IgD-negative memory B cell (primary cell): ENCODE measurements around the gene ELP4. TPM values are rescaled to one million over a fixed set of nuclear protein-coding genes. Genes with fewer than 3 reads are reported as not detected.
"Not testable (repeated sequence)": the region's sequence is repeated elsewhere in the genome, so short reads cannot be mapped to it uniquely, and the experiment has no call there.

Source experiments
- H3K27ac Mint-ChIP-seq, 3 donors: one replicate each; pipeline ENCODE4 v1.8.0; 2020 to 2022; ENCODE audit warnings: mild to moderate bottlenecking in 3 of 3, mixed read lengths in 3 of 3, moderate library complexity in 1 of 3
- H3K27me3 Mint-ChIP-seq: one replicate; pipeline ENCODE4 v1.8.0; 2021; ENCODE audit warnings: mixed read lengths
- H3K36me3 Mint-ChIP-seq: one replicate; pipeline ENCODE4 v1.8.0; 2020; ENCODE audit warnings: mild to moderate bottlenecking, mixed read lengths
- H3K4me1 Mint-ChIP-seq, 3 donors: one replicate each; pipeline ENCODE4 v1.8.0; 2020 to 2022; ENCODE audit warnings: mixed read lengths in 3 of 3, mild to moderate bottlenecking in 1 of 3
- H3K4me3 Mint-ChIP-seq, 4 donors: one replicate each; pipeline ENCODE4 v1.8.0; 2020 to 2022; ENCODE audit warnings: mild to moderate bottlenecking in 4 of 4, mixed read lengths in 4 of 4, moderate library complexity in 3 of 4
- H3K9me3 Mint-ChIP-seq, 3 donors: one replicate each; pipeline ENCODE4 v1.8.0; 2020 to 2021; ENCODE audit warnings: mixed read lengths in 3 of 3, mild to moderate bottlenecking in 1 of 3
- polyA plus RNA-seq: library from polyadenylated mRNA; unstranded; fragments of 300-500 nt; fragmentation: Illumina TruSeq; gene quantifications from one replicate; pipeline ENCODE4 v1.2.3, GENCODE V29; 2021

The ELP4 gene
- polyA plus RNA-seq, 1 donor from 2014 or later, result 15.3 TPM

DNA sequence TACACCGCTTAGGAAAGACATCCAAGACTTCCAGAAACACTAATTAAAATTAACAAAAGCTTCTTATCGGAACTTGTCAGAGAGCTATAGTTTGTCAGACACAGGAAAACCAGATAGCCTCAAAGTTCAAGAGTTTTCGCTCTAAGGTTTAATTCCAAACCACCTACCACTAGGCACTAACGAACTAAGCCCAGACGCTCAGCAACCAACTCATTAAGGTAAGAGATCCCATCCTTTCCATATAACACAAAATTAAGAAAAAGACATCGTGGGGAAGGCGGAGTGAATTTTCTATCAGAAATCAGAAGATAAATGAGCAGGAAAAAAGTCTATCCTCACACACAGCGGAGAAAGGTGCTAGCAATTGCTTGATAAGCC, 527 bp upstream of the ELP4 start:
- H3K27ac Mint-ChIP-seq, result peak overlapping the region; percentile 78 to 99 (median 98)
- no peaks in the 10 kb centered on the region for H3K27me3 Mint-ChIP-seq
- peak overlapping the region; percentile 94 to 100 (median 98) for H3K4me3 Mint-ChIP-seq
- H3K9me3 Mint-ChIP-seq, result no peaks in the 10 kb centered on the region
- H3K36me3 Mint-ChIP-seq, result peaks cover 2% of the 10 kb centered on the region
- peaks cover 19 to 37% (median 34%) of the 10 kb centered on the region in 3 donors for H3K4me1 Mint-ChIP-seq

DNA sequence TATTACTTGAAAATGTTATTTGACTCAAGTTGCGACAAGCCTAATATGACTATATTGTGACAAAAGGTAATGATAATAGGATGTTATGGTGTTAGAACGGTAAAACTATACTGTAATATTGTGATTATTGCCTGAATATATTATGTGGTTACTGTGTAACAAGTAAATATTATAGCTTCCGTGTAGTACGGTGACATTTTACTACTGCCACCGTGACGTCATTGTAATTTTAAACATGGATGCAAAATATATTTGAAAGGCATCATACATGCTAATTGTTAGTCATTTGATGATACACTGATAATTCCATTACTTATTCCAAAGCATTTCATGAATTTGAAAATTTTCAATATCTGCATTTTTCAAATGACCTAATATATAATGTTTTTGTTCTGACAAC, 2.5 kb downstream of the ELP4 start:
- Mint-ChIP-seq H3K9me3 (no peaks in the 10 kb centered on the region), H3K4me3 (no peak overlapping the region), H3K27ac (no peak overlapping the region)

DNA sequence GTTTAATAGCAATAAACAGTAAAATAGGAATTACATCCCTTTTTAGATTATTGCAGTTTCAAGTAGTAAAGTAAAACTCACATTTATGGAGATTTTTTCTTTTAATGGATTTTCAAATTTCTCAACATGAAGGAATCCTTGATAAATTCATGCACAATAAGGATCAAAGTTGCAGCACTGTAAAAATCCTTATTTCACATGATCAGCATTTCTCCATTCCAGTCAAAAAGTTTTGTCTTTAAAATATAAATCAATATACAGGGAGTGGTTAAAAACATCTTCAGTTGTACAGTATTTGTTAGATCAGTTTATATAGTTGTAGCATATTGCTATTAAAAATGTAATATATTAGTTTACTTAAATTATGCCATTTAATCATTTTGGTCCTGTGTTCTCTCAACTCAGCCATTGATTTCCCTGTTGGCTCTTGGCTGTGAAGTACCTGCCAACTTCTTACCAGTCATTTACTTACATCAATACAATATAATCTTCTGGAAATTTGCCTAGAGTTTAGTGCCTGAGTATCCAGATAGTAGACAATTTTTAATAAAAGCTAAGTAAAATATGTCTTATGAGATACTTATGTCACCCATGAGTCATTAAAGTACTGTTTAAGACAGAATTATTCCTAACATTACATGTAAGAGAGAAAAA, 12.1 kb downstream of the ELP4 start:
- no peak overlapping the region for H3K4me3 Mint-ChIP-seq
- H3K9me3 Mint-ChIP-seq, result no peaks in the 10 kb centered on the region
- H3K36me3 Mint-ChIP-seq, result peaks cover 8% of the 10 kb centered on the region
- H3K27me3 Mint-ChIP-seq, result no peaks in the 10 kb centered on the region
- H3K27ac Mint-ChIP-seq, result no peak overlapping the region
- H3K4me1 Mint-ChIP-seq, result peaks cover 0 to under 1% (median 0%) of the 10 kb centered on the region in 3 donors

More for the DNA sequence above, 2.5 kb downstream of the ELP4 start:
- H3K36me3 Mint-ChIP-seq, result peaks cover 2% of the 10 kb centered on the region
- H3K4me1 Mint-ChIP-seq, result peaks cover 14 to 28% (median 27%) of the 10 kb centered on the region in 3 donors
- H3K27me3 Mint-ChIP-seq, result no peaks in the 10 kb centered on the region

DNA sequence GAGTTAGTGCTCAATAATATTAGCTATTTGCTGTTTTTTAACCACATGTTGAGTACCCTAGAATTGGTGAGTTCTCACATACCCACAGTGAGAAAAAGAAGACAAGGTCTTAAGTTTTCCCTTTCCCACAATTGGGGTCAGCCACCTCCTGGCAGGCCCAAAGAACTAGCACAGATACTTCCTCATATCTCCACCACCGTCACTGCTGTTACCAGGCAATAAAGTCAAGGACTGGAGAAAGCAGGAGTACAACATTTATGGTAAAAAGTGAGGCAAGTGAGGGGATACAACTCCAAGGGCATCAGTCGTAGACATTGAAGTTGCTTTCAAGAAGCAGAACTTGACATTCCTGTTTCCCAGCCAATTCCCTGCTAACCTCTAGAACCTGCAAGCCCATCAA, 19.6 kb downstream of the ELP4 start:
- Mint-ChIP-seq H3K36me3 (peaks cover 15% of the 10 kb centered on the region), H3K27me3 (no peaks in the 10 kb centered on the region), H3K4me3 (no peak overlapping the region), H3K9me3 (no peaks in the 10 kb centered on the region), H3K27ac (no peak overlapping the region), H3K4me1 (peaks cover 0 to 17% (median 1%) of the 10 kb centered on the region in 3 donors)

DNA sequence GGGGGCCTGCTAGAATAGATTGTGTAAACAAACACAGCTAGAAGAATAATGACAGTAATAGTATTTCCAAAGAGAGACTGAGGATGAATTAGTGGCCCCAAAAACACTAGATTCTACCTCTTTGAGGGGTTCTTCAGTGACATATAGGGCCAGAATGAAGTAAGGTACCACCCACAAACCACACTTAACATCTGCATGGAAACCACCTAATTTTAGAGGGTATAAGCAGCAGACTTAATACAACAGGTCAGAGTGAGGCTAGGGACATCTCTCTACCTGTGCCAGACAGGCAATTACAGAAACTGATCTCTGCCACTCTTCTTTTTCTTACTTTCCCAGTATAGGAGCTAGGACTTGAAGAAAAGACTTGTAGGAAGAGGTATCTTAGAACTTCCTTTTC, 20.1 kb downstream of the ELP4 start:
- Mint-ChIP-seq H3K4me3 (no peak overlapping the region), H3K27me3 (no peaks in the 10 kb centered on the region), H3K27ac (no peak overlapping the region), H3K36me3 (peaks cover 16% of the 10 kb centered on the region), H3K4me1 (peaks cover 0 to 17% (median 1%) of the 10 kb centered on the region in 3 donors), H3K9me3 (no peaks in the 10 kb centered on the region)

DNA sequence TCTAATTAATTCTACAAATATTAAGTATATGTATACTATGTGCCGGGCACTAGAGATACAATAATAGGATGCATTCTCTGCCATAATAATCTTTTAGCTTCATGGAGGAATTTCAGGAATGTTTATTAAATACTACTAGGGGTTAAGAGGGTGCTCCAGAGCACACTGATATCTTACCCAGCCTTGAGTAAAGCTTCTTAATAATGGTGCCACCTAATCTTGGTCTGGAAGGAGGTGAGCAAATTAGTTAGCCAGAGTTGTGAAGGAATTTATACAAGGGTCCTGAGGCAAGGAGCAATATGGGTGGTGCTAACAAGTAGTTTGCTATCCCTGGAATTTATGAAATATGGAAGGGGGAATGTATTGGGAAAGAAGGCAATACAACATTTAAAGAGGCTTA, 21.7 kb downstream of the ELP4 start:
- H3K9me3 Mint-ChIP-seq, result no peaks in the 10 kb centered on the region
- H3K36me3 Mint-ChIP-seq, result peaks cover 10% of the 10 kb centered on the region
- H3K27me3 Mint-ChIP-seq, result no peaks in the 10 kb centered on the region
- no peak overlapping the region for H3K27ac Mint-ChIP-seq
- H3K4me1 Mint-ChIP-seq, result peaks cover 0 to 17% (median 1%) of the 10 kb centered on the region in 3 donors
- no peak overlapping the region for H3K4me3 Mint-ChIP-seq

DNA sequence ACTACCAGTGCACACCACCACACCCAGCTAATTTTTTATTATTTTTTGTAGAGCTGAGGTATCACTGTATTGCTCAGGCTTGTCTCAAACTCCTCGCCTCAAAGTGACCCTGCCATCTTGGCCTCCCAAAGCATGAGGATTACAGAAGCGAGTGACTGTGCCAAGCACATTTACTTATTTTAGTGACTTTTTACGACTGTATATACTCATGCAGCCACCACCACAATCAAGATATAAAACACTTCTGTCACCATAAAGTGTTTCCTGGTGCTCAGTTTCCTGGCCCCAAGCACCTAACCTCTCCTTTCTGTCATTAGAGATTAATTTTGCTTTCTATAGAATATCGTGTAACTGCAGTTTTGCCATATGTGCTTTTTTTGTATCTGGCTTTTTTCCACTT, 25.9 kb downstream of the ELP4 start:
- Mint-ChIP-seq H3K4me1 (peaks cover 0 to 9% (median 1%) of the 10 kb centered on the region in 3 donors), H3K27me3 (no peaks in the 10 kb centered on the region), H3K36me3 (peaks cover 7% of the 10 kb centered on the region), H3K4me3 (no peak overlapping the region), H3K27ac (no peak overlapping the region), H3K9me3 (no peaks in the 10 kb centered on the region)

DNA sequence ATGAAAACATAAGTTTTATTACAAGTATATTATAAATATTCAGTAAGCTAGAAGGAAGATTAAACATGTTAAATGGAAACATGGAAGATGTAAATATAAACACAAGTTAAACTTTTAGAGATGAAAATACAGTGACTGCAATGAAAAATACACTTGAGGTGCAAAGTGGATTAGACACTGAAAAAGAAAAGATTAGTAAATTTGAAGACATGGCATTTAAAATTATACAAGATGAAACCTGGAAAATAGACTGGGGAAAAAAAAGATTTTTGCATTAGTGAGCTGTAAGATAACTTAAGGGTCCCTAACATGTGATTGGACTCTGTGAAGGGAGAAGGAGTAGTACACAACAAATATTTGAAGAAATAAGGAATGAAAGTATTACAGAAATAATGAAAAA, 33.3 kb downstream of the ELP4 start:
- Mint-ChIP-seq H3K27ac (no peak overlapping the region), H3K27me3 (no peaks in the 10 kb centered on the region), H3K4me3 (no peak overlapping the region), H3K9me3 (peaks cover 0 to 4% (median 0%) of the 10 kb centered on the region in 3 donors), H3K36me3 (peaks cover 15% of the 10 kb centered on the region), H3K4me1 (no peaks in the 10 kb centered on the region)

DNA sequence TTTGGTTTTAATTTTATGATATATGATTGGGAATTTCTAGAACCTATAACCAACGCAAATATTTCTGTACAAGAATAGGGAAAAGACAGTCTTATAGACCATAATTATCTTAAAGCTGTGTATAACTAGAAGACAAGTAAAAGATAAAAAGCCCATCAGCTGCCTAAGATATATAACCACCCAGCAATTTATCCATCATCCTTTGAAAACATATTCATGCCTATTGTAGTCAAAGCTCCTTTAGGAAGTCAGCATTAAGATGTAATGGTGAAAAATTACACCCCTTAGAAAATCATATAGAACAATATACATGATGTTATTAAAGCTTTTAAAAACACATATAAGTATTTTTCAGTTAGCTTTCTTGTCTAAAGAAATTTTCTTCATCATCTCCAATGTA, 46.4 kb downstream of the ELP4 start:
- H3K9me3 Mint-ChIP-seq, result no peaks in the 10 kb centered on the region
- H3K27me3 Mint-ChIP-seq, result no peaks in the 10 kb centered on the region
- H3K4me1 Mint-ChIP-seq, result no peaks in the 10 kb centered on the region
- H3K27ac Mint-ChIP-seq, result no peak overlapping the region
- H3K4me3 Mint-ChIP-seq, result no peak overlapping the region
- H3K36me3 Mint-ChIP-seq, result peaks cover 1% of the 10 kb centered on the region

DNA sequence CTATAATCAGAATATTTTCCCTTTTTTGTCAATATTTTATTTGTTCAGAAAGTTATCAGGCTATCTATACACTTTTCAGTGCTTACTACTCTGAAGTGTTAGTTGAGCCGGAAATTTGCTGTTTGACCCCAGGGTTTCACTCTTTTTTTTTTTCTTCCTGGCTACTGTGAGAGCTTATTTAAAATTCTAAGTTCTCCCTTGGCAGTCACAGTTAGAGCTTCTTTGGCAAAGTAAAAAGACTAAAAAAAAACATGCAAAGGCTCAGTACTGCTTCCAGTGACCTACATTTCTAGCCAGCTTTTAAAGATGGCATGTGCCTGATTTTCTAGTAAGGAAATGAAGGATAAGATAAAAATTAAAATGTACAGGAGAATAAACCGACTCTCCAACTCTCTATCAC, 48.4 kb downstream of the ELP4 start:
- peaks cover 2% of the 10 kb centered on the region for H3K36me3 Mint-ChIP-seq
- H3K4me1 Mint-ChIP-seq, result no peaks in the 10 kb centered on the region
- H3K9me3 Mint-ChIP-seq, result no peaks in the 10 kb centered on the region
- H3K4me3 Mint-ChIP-seq, result no peak overlapping the region
- H3K27ac Mint-ChIP-seq, result no peak overlapping the region
- H3K27me3 Mint-ChIP-seq, result no peaks in the 10 kb centered on the region

DNA sequence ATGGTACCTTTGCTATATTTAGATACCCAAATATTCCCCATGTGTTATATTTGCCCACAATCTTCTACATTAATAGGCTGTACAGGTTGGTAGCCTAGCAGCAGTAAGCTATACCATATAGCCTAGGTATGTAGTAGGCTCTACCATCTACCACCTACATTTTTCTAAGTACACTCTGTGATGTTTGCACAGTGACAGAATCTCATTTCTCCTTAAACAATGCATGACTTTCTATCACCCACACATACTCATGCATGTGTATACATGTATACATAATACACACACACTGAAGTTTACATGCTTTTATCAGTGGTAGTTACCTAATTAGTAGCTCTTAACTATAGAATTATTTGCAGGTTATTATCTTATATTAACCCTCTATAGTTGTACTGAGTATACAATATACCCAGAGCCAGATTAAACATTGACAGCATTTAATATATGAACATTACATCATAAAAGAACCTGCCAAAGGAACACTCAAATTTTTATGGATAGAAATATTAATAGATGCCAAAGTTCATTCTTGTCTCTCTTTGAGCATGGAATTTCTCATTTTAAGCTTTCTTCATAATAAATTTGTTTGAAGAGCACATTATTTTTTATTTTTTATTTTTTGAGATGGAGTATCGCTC, 51.4 kb downstream of the ELP4 start:
- no peak overlapping the region for H3K27ac Mint-ChIP-seq
- peaks cover 9% of the 10 kb centered on the region for H3K36me3 Mint-ChIP-seq
- peaks cover 2 to 4% (median 3%) of the 10 kb centered on the region in 3 donors for H3K9me3 Mint-ChIP-seq
- no peaks in the 10 kb centered on the region for H3K4me1 Mint-ChIP-seq
- H3K4me3 Mint-ChIP-seq, result no peak overlapping the region
- no peaks in the 10 kb centered on the region for H3K27me3 Mint-ChIP-seq

DNA sequence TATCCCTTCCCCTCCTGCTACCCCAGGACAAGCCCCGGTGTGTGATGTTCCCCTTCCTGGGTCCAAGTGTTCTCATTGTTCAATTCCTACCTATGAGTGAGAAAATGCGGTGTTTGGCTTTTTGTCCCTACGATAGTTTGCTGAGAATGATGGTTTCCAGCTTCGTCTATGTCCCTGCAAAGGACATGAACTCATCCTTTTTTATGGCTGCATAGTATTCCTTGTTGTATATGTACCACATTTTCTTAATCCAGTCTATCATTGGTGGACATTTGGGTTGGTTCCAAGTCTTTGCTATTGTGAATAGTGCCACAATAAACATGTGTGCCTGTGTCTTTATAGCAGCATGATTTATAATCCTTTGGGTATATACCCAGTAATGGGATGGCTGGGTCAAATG, 55.0 kb downstream of the ELP4 start:
- not testable (repeated sequence) for H3K4me1 Mint-ChIP-seq, H3K27ac Mint-ChIP-seq, H3K27me3 Mint-ChIP-seq, H3K4me3 Mint-ChIP-seq, H3K9me3 Mint-ChIP-seq
- H3K36me3 Mint-ChIP-seq, result peaks cover 15% of the 10 kb centered on the region

DNA sequence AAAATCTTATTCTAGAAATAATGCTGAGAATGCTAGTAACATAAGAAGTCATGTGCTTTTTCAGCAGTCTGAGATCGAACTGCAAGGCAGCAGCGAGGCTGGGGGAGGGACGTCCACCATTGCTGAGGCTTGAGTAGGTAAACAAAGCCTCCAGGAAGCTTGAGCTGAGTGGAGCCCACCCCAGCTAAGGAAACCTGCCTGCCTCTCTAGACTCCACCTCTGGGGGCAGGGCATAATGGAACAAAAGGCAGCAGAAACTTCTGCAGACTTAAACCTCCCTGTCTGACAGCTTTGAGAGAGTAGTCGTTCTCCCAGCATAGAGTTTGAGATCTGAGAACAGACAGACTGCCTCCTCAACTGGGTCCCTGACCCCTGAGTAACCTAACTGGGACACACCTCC, 64.6 kb downstream of the ELP4 start:
- H3K27me3 Mint-ChIP-seq, H3K9me3 Mint-ChIP-seq, H3K36me3 Mint-ChIP-seq, H3K4me1 Mint-ChIP-seq, H3K4me3 Mint-ChIP-seq, H3K27ac Mint-ChIP-seq: not testable (repeated sequence)

DNA sequence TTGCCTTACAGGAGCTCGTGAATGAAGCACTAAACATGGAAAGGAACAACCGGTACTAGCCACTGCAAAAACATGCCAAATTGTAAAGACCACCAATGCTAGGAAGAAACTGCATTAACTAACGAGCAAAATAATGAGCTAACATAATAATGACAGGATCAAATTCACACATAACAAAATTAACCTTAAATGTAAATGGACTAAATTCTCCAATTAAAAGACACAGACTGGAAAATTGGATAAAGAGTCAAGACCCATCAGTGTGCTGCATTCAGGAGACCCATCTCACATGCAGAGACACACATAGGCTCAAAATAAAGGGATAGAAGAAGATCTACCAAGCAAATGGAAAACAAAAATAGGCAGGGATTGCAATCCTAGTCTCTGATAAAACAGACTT, 66.2 kb downstream of the ELP4 start:
- not testable (repeated sequence) for H3K4me3 Mint-ChIP-seq, H3K27ac Mint-ChIP-seq

DNA sequence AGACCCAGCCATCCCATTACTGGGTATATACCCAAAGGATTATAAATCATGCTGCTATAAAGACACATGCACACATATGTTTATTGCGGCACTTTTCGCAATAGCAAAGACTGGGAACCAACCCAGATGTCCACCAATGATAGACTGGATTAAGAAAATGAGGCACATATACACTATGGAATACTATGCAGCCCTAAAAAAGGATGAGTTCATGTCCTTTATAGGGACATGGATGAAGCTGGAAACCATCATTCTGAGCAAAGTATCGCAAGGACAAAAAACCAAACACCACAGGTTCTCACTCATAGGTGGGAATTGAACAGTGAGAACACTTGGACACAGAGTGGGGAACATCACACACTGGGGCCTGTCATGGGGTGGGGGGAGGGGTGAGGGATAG, 69.8 kb downstream of the ELP4 start:
- H3K27me3 Mint-ChIP-seq, H3K9me3 Mint-ChIP-seq, H3K4me1 Mint-ChIP-seq, H3K27ac Mint-ChIP-seq, H3K4me3 Mint-ChIP-seq: not testable (repeated sequence)
- H3K36me3 Mint-ChIP-seq, result peaks cover 14% of the 10 kb centered on the region

More for the DNA sequence above, 66.2 kb downstream of the ELP4 start:
- not testable (repeated sequence) for H3K9me3 Mint-ChIP-seq, H3K27me3 Mint-ChIP-seq, H3K4me1 Mint-ChIP-seq
- H3K36me3 Mint-ChIP-seq, result peaks cover 11% of the 10 kb centered on the region

DNA sequence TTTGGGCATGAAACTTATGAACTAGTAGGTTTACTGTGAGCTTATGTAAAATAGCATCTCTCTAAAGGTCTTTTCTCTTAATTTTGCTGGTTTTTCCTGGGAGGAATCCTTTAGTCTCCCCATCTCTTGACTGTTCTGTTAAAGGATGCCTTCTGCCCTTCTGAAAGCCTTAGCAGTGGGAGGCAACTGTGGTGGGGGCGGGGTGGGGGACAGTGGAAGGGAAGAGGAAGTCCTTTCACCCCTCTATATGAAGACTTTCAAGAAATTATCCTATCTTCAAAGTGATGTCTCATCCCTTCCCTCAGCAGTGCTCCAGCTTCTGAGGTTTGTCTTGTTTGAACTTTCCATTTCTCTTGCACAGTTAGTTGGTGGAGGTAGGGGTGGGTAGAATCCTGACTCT, 73.1 kb downstream of the ELP4 start:
- Mint-ChIP-seq H3K4me3 (no peak overlapping the region), H3K9me3 (peaks cover 0 to 2% (median 0%) of the 10 kb centered on the region in 3 donors), H3K27me3 (no peaks in the 10 kb centered on the region), H3K36me3 (peaks cover 10% of the 10 kb centered on the region), H3K4me1 (peaks cover 2 to 4% (median 4%) of the 10 kb centered on the region in 3 donors), H3K27ac (no peak overlapping the region)
